Hepatic stellate cell (primary cell): ENCODE data around the gene PECR.
"Not testable (repeated sequence)": the region's sequence is repeated elsewhere in the genome, so short reads cannot be mapped to it uniquely, and the experiment has no call there.

Source experiments
- DNase-seq: peaks from one replicate; pipeline ENCODE4 v3.0.0; 2011; ENCODE audit warnings: low spot score

PECR gene

GRCh38 chr2:216002101-216002678, 79.4 kb downstream of the PECR start:
- DNase-seq = no peak

GRCh38 chr2:216001216-216002100, 80.2 kb downstream of the PECR start:
- DNase-seq = no peak

DNA sequence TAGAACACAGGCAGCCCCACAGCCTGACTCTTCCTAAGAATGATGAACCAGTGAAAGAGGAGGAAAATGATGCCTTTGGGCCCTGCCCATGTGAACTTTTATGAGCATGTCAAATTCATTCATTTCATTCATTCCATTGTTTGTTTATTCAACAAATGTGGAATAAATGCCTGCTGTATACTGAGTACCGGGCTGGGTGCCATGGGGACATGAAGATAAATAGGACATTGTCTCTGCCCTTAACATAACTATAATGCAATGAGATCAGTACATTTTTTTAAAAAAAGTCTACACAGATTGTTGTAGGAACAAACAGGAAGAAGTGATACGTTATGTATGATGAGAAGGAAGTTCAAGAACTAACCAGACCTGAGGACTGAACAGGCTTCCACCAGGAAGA, 83.0 kb downstream of the PECR start:
- no peak for DNase-seq

GRCh38 chr2:215997219-215997618, 84.4 kb downstream of the PECR start:
- no peak for DNase-seq

DNA sequence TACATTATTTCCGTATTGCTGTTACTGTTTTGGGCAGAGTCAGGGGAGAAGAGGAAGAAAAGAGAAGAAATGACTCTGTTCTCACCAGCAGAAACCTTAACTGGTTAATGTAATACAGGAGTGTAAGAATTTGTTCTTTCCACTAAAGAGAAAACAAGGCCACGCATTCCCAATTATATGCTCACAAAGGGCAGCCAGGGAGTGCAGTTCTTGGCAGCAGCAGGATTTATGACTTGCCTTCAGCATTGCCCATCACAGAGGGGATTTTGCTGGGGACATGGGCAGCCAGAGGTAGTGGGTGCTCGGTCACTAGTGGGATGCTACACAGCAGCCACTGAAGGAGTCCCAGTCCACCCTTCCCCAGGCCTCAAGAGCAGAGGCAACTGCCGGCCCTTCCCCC, 86.7 kb downstream of the PECR start:
- DNase-seq = no peak

DNA sequence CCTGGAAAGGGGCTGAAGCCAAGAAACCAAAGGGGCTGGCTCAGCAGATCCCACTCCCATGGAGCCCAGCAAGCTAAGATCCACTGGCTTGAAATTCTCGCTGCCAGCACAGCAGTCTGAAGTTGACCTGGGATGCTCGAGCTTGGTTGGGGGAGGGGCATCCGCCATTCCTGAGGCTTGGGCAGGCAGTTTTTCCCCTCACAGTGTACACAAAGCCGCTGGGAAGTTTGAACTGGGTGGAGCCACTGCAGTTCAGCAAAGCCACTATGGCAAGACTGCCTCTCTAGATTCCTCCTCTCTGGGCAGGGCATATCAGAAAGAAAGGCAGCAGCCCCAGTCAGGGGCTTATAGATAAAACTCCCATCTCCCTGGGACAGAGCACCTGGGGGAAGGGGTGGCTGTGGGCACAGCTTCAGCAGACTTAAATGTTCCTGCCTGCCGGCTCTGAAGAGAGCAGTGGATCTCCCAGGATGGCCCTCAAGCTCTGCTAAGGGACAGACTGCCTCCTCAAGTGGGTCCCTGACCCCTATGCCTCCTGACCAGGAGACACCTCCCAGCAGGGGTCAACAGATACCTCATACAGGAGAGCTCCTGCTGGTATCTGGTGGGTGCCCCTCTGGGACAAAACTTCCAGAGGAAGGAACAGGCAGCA, 92.9 kb downstream of the PECR start:
- DNase-seq = not testable (repeated sequence)
